ENCODE results near the gene MGAT1. TPM values are rescaled to one million over a fixed set of nuclear protein-coding genes. Genes with fewer than 3 reads are reported as not detected.

The MGAT1 gene
- total RNA-seq, 2 donors from 2014 or later, result 76.2 to 101 TPM

- Mint-ChIP-seq H3K36me3 (ENCODE audit: low read depth) (peaks cover 95% of the 10 kb centered on the region), H3K27ac (no peak overlapping the region), H3K27me3 (ENCODE audit: insufficient read depth) (peaks cover 2% of the 10 kb centered on the region), H3K4me1 (no peaks in the 10 kb centered on the region), H3K4me3 (no peak overlapping the region), H3K9me3 (peaks cover 98% of the 10 kb centered on the region)
- Histone ChIP-seq H3K27ac (ENCODE audit: low read depth, low read length) (no peak overlapping the region), H3K4me3 (ENCODE audit: low read length) (peak overlapping the region; percentile 59), H3K9me3 (ENCODE audit: control insufficient read depth, low read length) (peaks cover 77% of the 10 kb centered on the region), H3K27me3 (ENCODE audit: control insufficient read depth, insufficient read depth, low read length, poor library complexity, severe bottlenecking) (no peaks in the 10 kb centered on the region), H3K36me3 (ENCODE audit: control insufficient read depth, insufficient read depth, low read length) (peaks cover 78% of the 10 kb centered on the region), H3K4me1 (ENCODE audit: control insufficient read depth, insufficient read depth, low read length) (no peaks in the 10 kb centered on the region), H3K9ac (ENCODE audit: extremely low read depth, low read length, poor library complexity, severe bottlenecking) (no peak overlapping the region)
- 99% methylated on average over 3 of the region's 4 CpGs; no CpG with 5 or more reads in 1 of the 2 experiments for WGBS, 2 experiments (ENCODE audit: insufficient coverage in 1 of 2, insufficient read length in 1 of 2)
- no peak for DNase-seq
- TF ChIP-seq CTCF (conservative IDR thresholded peaks at IDR 0.05), result no peak
Observed at GRCh38 chr5:180849827-180850226, 47.2 kb upstream of the MGAT1 start.

DNA sequence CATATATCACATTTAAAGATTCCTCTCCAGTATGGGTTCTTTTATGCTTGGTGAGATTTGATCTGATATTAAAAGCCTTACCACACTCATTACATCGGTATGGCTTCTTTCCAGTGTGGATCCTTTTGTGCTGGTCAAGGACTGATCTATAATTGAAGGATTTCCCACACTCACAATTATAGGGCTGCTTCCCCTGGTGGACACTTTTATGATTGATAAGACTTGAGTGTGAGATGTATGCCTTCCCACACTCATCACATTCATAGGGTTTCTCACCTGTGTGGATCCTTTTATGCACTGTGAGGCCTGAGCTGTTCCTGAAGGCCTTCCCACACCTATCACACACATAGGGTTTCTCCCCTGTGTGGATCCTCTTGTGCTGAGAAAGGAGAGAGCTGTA lies 46.3 kb upstream of the MGAT1 start:
- peaks cover 6% of the 10 kb centered on the region for H3K4me1 Mint-ChIP-seq
- no peak overlapping the region for H3K27ac Mint-ChIP-seq
- Histone ChIP-seq H3K27me3 (ENCODE audit: control insufficient read depth, insufficient read depth, low read length, poor library complexity, severe bottlenecking) (no peaks in the 10 kb centered on the region), H3K9me3 (ENCODE audit: control insufficient read depth, low read length) (peaks cover 77% of the 10 kb centered on the region), H3K27ac (ENCODE audit: low read depth, low read length) (no peak overlapping the region), H3K4me1 (ENCODE audit: control insufficient read depth, insufficient read depth, low read length) (peaks cover under 1% of the 10 kb centered on the region), H3K4me3 (ENCODE audit: low read length) (peak overlapping the region; percentile 59), H3K36me3 (ENCODE audit: control insufficient read depth, insufficient read depth, low read length) (peaks cover 69% of the 10 kb centered on the region), H3K9ac (ENCODE audit: extremely low read depth, low read length, poor library complexity, severe bottlenecking) (no peak overlapping the region)
- peaks cover 89% of the 10 kb centered on the region for H3K36me3 Mint-ChIP-seq (ENCODE audit: low read depth)
- peaks cover 98% of the 10 kb centered on the region for H3K9me3 Mint-ChIP-seq
- TF ChIP-seq CTCF (conservative IDR thresholded peaks at IDR 0.05), result peak; percentile 33
- no peak for DNase-seq
- H3K4me3 Mint-ChIP-seq, result no peak overlapping the region
- peaks cover 2% of the 10 kb centered on the region for H3K27me3 Mint-ChIP-seq (ENCODE audit: insufficient read depth)
- 100% methylated on average over 1 of the region's 1 CpG for WGBS, 2 experiments (ENCODE audit: insufficient coverage in 1 of 2, insufficient read length in 1 of 2)

- Histone ChIP-seq H3K27ac (ENCODE audit: low read depth, low read length) (no peak overlapping the region), H3K4me1 (ENCODE audit: control insufficient read depth, insufficient read depth, low read length) (peaks cover 5% of the 10 kb centered on the region), H3K36me3 (ENCODE audit: control insufficient read depth, insufficient read depth, low read length) (peaks cover 64% of the 10 kb centered on the region), H3K9ac (ENCODE audit: extremely low read depth, low read length, poor library complexity, severe bottlenecking) (no peak overlapping the region), H3K9me3 (ENCODE audit: control insufficient read depth, low read length) (peaks cover 73% of the 10 kb centered on the region), H3K4me3 (ENCODE audit: low read length) (peak overlapping the region; percentile 59), H3K27me3 (ENCODE audit: control insufficient read depth, insufficient read depth, low read length, poor library complexity, severe bottlenecking) (no peaks in the 10 kb centered on the region)
- TF ChIP-seq CTCF (conservative IDR thresholded peaks at IDR 0.05), result no peak
- no peak for DNase-seq
- H3K36me3 Mint-ChIP-seq (ENCODE audit: low read depth), result peaks cover 84% of the 10 kb centered on the region
- 95 to 100% methylated on average over 1 of the region's 1 CpG for WGBS, 2 experiments (ENCODE audit: insufficient coverage in 1 of 2, insufficient read length in 1 of 2)
- peaks cover 2% of the 10 kb centered on the region for H3K27me3 Mint-ChIP-seq (ENCODE audit: insufficient read depth)
- no peak overlapping the region for H3K4me3 Mint-ChIP-seq
- peaks cover 6% of the 10 kb centered on the region for H3K4me1 Mint-ChIP-seq
- peaks cover 97% of the 10 kb centered on the region for H3K9me3 Mint-ChIP-seq
- no peak overlapping the region for H3K27ac Mint-ChIP-seq
Observed at GRCh38 chr5:180848265-180848664, 45.7 kb upstream of the MGAT1 start.
